HG03108 (cell line): ENCODE results near the gene SSR1.

Experiments used
- ATAC-seq: cut with Tn5 transposase; IDR thresholded peaks from one replicate; pipeline ENCODE4 v1.9.1; 2021; ENCODE audit warnings: moderate library complexity; ENCODE audit not compliant: unreplicated experiment

Gene SSR1

DNA sequence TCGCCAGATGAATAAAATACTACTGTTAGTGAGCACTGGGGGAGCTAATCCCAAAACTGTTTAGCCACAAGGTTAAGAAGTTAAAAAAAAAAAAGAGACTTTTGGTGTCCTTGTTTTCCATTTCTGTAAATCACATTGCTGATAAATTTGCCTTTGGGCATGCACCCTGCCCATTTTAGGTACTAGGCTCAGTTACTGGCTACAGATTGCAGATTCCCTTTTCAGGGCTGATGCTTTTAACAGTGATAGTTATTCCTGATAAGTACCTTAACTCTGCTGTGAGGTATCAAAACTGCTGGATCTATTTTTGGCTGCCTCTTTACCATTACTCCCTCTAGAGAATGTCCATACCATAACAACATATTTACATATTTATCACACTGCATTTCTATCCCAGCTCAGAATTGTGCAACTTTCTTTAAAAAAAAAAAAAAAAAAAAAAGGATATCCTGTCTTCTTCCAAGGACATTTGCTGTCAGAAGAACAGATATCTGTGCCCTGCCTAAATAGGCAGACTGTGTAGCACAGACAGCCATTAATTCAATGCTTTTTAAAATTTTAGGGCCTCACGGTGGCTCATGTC, 94.5 kb downstream of the SSR1 start:
- ATAC-seq, result no peak
